Naive B cell (primary cell): Measurements from ENCODE around the gene RXRA. TPM values are rescaled to one million over a fixed set of nuclear protein-coding genes. Genes with fewer than 3 reads are reported as not detected.

Source experiments
- ATAC-seq, 2 donors: fragments of 150-1000 bp; cut with Tn5 transposase; 2 replicates each; pipeline ENCODE4 v1.10.0; 2021; ENCODE audit warnings: low read depth in 2 of 2, mild to moderate bottlenecking in 2 of 2, moderate library complexity in 2 of 2
- DNase-seq: peaks from one replicate; pipeline ENCODE4 v3.0.0; 2022
- H3K27ac Mint-ChIP-seq, 6 donors: one replicate each; pipeline ENCODE4 v1.8.0; 2020 to 2022; ENCODE audit warnings: mild to moderate bottlenecking in 6 of 6, mixed read lengths in 6 of 6, moderate library complexity in 5 of 6, inconsistent platforms in 2 of 6
- H3K27me3 Mint-ChIP-seq, 3 donors: one replicate each; pipeline ENCODE4 v1.8.0; 2021 to 2022; ENCODE audit warnings: mixed read lengths in 3 of 3, mild to moderate bottlenecking in 1 of 3
- H3K36me3 Mint-ChIP-seq, 2 donors: one replicate each; pipeline ENCODE4 v1.8.0; 2020 to 2022; ENCODE audit warnings: mixed read lengths in 2 of 2, inconsistent platforms in 1 of 2, mild to moderate bottlenecking in 1 of 2
- H3K4me1 Mint-ChIP-seq, 3 donors: one replicate each; pipeline ENCODE4 v1.8.0; 2020 to 2022; ENCODE audit warnings: mixed read lengths in 3 of 3, inconsistent platforms in 1 of 3, mild to moderate bottlenecking in 1 of 3, moderate library complexity in 1 of 3
- H3K4me3 Mint-ChIP-seq, 8 donors: one replicate each; pipeline ENCODE4 v1.8.0; 2020 to 2022; ENCODE audit warnings: mild to moderate bottlenecking in 8 of 8, mixed read lengths in 8 of 8, moderate library complexity in 8 of 8, inconsistent platforms in 2 of 8
- H3K9me3 Mint-ChIP-seq, 7 donors: one replicate each; pipeline ENCODE4 v1.8.0; 2020 to 2022; ENCODE audit warnings: mixed read lengths in 7 of 7, mild to moderate bottlenecking in 5 of 7, inconsistent platforms in 2 of 7, moderate library complexity in 1 of 7
- polyA plus RNA-seq, 6 donors: library from polyadenylated mRNA; unstranded; fragments of 300-500 nt; fragmentation: Illumina TruSeq; gene quantifications; one replicate each; pipeline ENCODE4 v1.2.3, GENCODE V29; 2021; ENCODE audit warnings: low read depth in 6 of 6

RXRA gene
- polyA plus RNA-seq, 6 donors from 2014 or later: 0.31 to 0.76 (median 0.50) TPM; not detected in 1

- no peaks in the 10 kb centered on the region for H3K36me3 Mint-ChIP-seq
- no peaks in the 10 kb centered on the region for H3K27me3 Mint-ChIP-seq
- ATAC-seq (no peak), DNase-seq (no peak)
- H3K9me3 Mint-ChIP-seq: peaks cover 0 to 5% (median 3%) of the 10 kb centered on the region in 7 donors
- H3K4me1 Mint-ChIP-seq: peaks cover 43 to 78% (median 71%) of the 10 kb centered on the region in 3 donors
- H3K4me3 Mint-ChIP-seq: peak overlapping the region in 1 of 8 donors; percentile 30
- peak overlapping the region; percentile 19 to 97 (median 86) for H3K27ac Mint-ChIP-seq
Measured at GRCh38 chr9:134392900-134393299, 66.6 kb downstream of the RXRA start.

GRCh38 chr9:134393582-134394280, 67.5 kb downstream of the RXRA start:
- Mint-ChIP-seq H3K4me3 (peak overlapping the region in 4 of 8 donors; percentile 0 to 78 (median 29)), H3K27me3 (no peaks in the 10 kb centered on the region), H3K4me1 (peaks cover 43 to 74% (median 68%) of the 10 kb centered on the region in 3 donors), H3K27ac (peak overlapping the region; percentile 70 to 97 (median 88)), H3K36me3 (no peaks in the 10 kb centered on the region), H3K9me3 (peaks cover 0 to 5% (median 3%) of the 10 kb centered on the region in 7 donors)
- DNase-seq (no peak), ATAC-seq (no peak)

GRCh38 chr9:134395002-134395517, 68.8 kb downstream of the RXRA start:
- H3K27ac Mint-ChIP-seq: peak overlapping the region in 3 of 6 donors; percentile 74 to 95 (median 95)

GRCh38 chr9:134395737-134396257, 69.5 kb downstream of the RXRA start:
- ATAC-seq: peak in 1 of 2 donors; percentile 1
- H3K27me3 Mint-ChIP-seq: no peaks in the 10 kb centered on the region

More at GRCh38 chr9:134395002-134395517, 68.8 kb downstream of the RXRA start:
- no peak for ATAC-seq
- Mint-ChIP-seq H3K27me3 (no peaks in the 10 kb centered on the region), H3K4me3 (peak overlapping the region in 1 of 8 donors; percentile 87), H3K9me3 (peaks cover 0 to 8% (median 5%) of the 10 kb centered on the region in 7 donors), H3K36me3 (no peaks in the 10 kb centered on the region), H3K4me1 (peaks cover 48 to 78% (median 69%) of the 10 kb centered on the region in 3 donors)
- no peak for DNase-seq

GRCh38 chr9:134396258-134396742, 70.0 kb downstream of the RXRA start:
- Mint-ChIP-seq H3K9me3 (peaks cover 0 to 8% (median 5%) of the 10 kb centered on the region in 7 donors), H3K36me3 (no peaks in the 10 kb centered on the region), H3K27ac (peak overlapping the region; percentile 89 to 95 (median 94)), H3K4me1 (peaks cover 41 to 66% (median 57%) of the 10 kb centered on the region in 3 donors), H3K27me3 (no peaks in the 10 kb centered on the region), H3K4me3 (peak overlapping the region; percentile 45 to 92 (median 84))
- ATAC-seq: peak; percentile 58 to 65
- DNase-seq: peak; percentile 83

More at GRCh38 chr9:134395737-134396257, 69.5 kb downstream of the RXRA start:
- Mint-ChIP-seq H3K4me3 (peak overlapping the region; percentile 45 to 92 (median 84)), H3K9me3 (peaks cover 0 to 8% (median 5%) of the 10 kb centered on the region in 7 donors), H3K4me1 (peaks cover 44 to 71% (median 62%) of the 10 kb centered on the region in 3 donors), H3K27ac (peak overlapping the region; percentile 89 to 95 (median 94)), H3K36me3 (no peaks in the 10 kb centered on the region)
- DNase-seq: no peak

GRCh38 chr9:134396825-134397224, 70.6 kb downstream of the RXRA start:
- H3K27ac Mint-ChIP-seq: peak overlapping the region in 5 of 6 donors; percentile 89 to 95 (median 95)
- no peaks in the 10 kb centered on the region for H3K27me3 Mint-ChIP-seq
- peak overlapping the region; percentile 63 to 92 (median 84) for H3K4me3 Mint-ChIP-seq
- H3K4me1 Mint-ChIP-seq: peaks cover 41 to 61% (median 52%) of the 10 kb centered on the region in 3 donors
- DNase-seq: no peak
- H3K9me3 Mint-ChIP-seq: peaks cover 0 to 8% (median 5%) of the 10 kb centered on the region in 7 donors
- H3K36me3 Mint-ChIP-seq: no peaks in the 10 kb centered on the region
- peak; percentile 24 to 30 for ATAC-seq

GRCh38 chr9:134398756-134399155, 72.5 kb downstream of the RXRA start:
- Mint-ChIP-seq H3K4me3 (no peak overlapping the region), H3K36me3 (no peaks in the 10 kb centered on the region), H3K27me3 (no peaks in the 10 kb centered on the region), H3K27ac (no peak overlapping the region), H3K4me1 (peaks cover 36 to 51% (median 45%) of the 10 kb centered on the region in 3 donors), H3K9me3 (peaks cover 0 to 8% (median 5%) of the 10 kb centered on the region in 7 donors)
- no peak for DNase-seq
- ATAC-seq: no peak

GRCh38 chr9:134399435-134400056, 73.3 kb downstream of the RXRA start:
- H3K9me3 Mint-ChIP-seq: peaks cover 0 to 5% (median 1%) of the 10 kb centered on the region in 7 donors
- ATAC-seq (no peak), DNase-seq (no peak)
- peak overlapping the region in 1 of 6 donors; percentile 81 for H3K27ac Mint-ChIP-seq
- H3K4me1 Mint-ChIP-seq: peaks cover 40 to 53% (median 47%) of the 10 kb centered on the region in 3 donors
- H3K27me3 Mint-ChIP-seq: no peaks in the 10 kb centered on the region
- H3K4me3 Mint-ChIP-seq: no peak overlapping the region
- H3K36me3 Mint-ChIP-seq: no peaks in the 10 kb centered on the region

GRCh38 chr9:134400283-134400682, 74.0 kb downstream of the RXRA start:
- Mint-ChIP-seq H3K9me3 (peaks cover 0 to 5% (median 1%) of the 10 kb centered on the region in 7 donors), H3K4me1 (peaks cover 43 to 53% (median 47%) of the 10 kb centered on the region in 3 donors), H3K27me3 (no peaks in the 10 kb centered on the region), H3K27ac (peak overlapping the region in 1 of 6 donors; percentile 10), H3K4me3 (no peak overlapping the region), H3K36me3 (no peaks in the 10 kb centered on the region)
- no peak for DNase-seq
- no peak for ATAC-seq

GRCh38 chr9:134401391-134401790, 75.1 kb downstream of the RXRA start:
- H3K27me3 Mint-ChIP-seq: no peaks in the 10 kb centered on the region
- peaks cover 43 to 54% (median 47%) of the 10 kb centered on the region in 3 donors for H3K4me1 Mint-ChIP-seq
- DNase-seq: no peak
- no peak for ATAC-seq
- no peaks in the 10 kb centered on the region for H3K36me3 Mint-ChIP-seq
- H3K4me3 Mint-ChIP-seq: no peak overlapping the region
- H3K27ac Mint-ChIP-seq: peak overlapping the region in 3 of 6 donors; percentile 14 to 33 (median 26)
- peaks cover 0 to 5% (median 1%) of the 10 kb centered on the region in 7 donors for H3K9me3 Mint-ChIP-seq

- Mint-ChIP-seq H3K36me3 (no peaks in the 10 kb centered on the region), H3K4me3 (no peak overlapping the region), H3K27me3 (no peaks in the 10 kb centered on the region), H3K4me1 (peaks cover 42 to 54% (median 47%) of the 10 kb centered on the region in 3 donors), H3K27ac (no peak overlapping the region), H3K9me3 (peaks cover 0 to 5% (median 1%) of the 10 kb centered on the region in 7 donors)
- DNase-seq (no peak), ATAC-seq (no peak)
Measured at GRCh38 chr9:134402182-134402581, 75.9 kb downstream of the RXRA start.

GRCh38 chr9:134403292-134403681, 77.0 kb downstream of the RXRA start:
- no peaks in the 10 kb centered on the region for H3K27me3 Mint-ChIP-seq
- H3K4me3 Mint-ChIP-seq: peak overlapping the region in 3 of 8 donors; percentile 15 to 86 (median 65)
- peaks cover 37 to 55% (median 43%) of the 10 kb centered on the region in 3 donors for H3K4me1 Mint-ChIP-seq
- H3K27ac Mint-ChIP-seq: peak overlapping the region in 3 of 6 donors; percentile 38 to 70 (median 69)
- DNase-seq: no peak
- H3K9me3 Mint-ChIP-seq: peaks cover 0 to 5% (median 1%) of the 10 kb centered on the region in 7 donors
- ATAC-seq: no peak
- H3K36me3 Mint-ChIP-seq: no peaks in the 10 kb centered on the region
